ENCODE results near the gene C1orf87.

C1orf87 gene

GRCh38 chr1:60073605-60074278, at the start of gene C1orf87:
TSS of gene C1orf87 (minus strand) at chr1:60073770. CDS start at chr1:60072643, 1,127 bp downstream.
- DNase-seq: no peak

GRCh38 chr1:60118085-60118484, 44.5 kb upstream of the C1orf87 start:
- no peak for DNase-seq

- no peak for DNase-seq
Measured at GRCh38 chr1:60114745-60115318, 41.3 kb upstream of the C1orf87 start.

GRCh38 chr1:60113596-60113995, 40.0 kb upstream of the C1orf87 start:
- no peak for DNase-seq

GRCh38 chr1:60113028-60113427, 39.5 kb upstream of the C1orf87 start:
- no peak for DNase-seq

- no peak for DNase-seq
Measured at GRCh38 chr1:60111716-60112115, 38.1 kb upstream of the C1orf87 start.

- no peak for DNase-seq
Measured at GRCh38 chr1:60111118-60111517, 37.5 kb upstream of the C1orf87 start.

GRCh38 chr1:60108196-60108595, 34.6 kb upstream of the C1orf87 start:
- DNase-seq: no peak

GRCh38 chr1:60103186-60103585, 29.6 kb upstream of the C1orf87 start:
- DNase-seq: no peak

- no peak for DNase-seq
Measured at GRCh38 chr1:60102267-60103061, 28.9 kb upstream of the C1orf87 start.

GRCh38 chr1:60101516-60101915, 27.9 kb upstream of the C1orf87 start:
- DNase-seq: no peak

- no peak for DNase-seq
Measured at GRCh38 chr1:60091195-60091715, 17.7 kb upstream of the C1orf87 start.

- no peak for DNase-seq
Measured at GRCh38 chr1:60090655-60091054, 17.1 kb upstream of the C1orf87 start.

- DNase-seq: no peak
Measured at GRCh38 chr1:60088620-60089155, 15.1 kb upstream of the C1orf87 start.

- DNase-seq: no peak
Measured at GRCh38 chr1:60087681-60088080, 14.1 kb upstream of the C1orf87 start.

- DNase-seq: no peak
Measured at GRCh38 chr1:60078182-60078581, 4.6 kb upstream of the C1orf87 start.

- DNase-seq: no peak
Measured at GRCh38 chr1:60071296-60071695, 2.3 kb downstream of the C1orf87 start.

- no peak for DNase-seq
Measured at GRCh38 chr1:60069691-60070090, 3.9 kb downstream of the C1orf87 start.

- DNase-seq: no peak
Measured at GRCh38 chr1:60068393-60069045, 5.1 kb downstream of the C1orf87 start.

GRCh38 chr1:60066001-60066400, 7.6 kb downstream of the C1orf87 start:
- no peak for DNase-seq

- no peak for DNase-seq
Measured at GRCh38 chr1:60065199-60065598, 8.4 kb downstream of the C1orf87 start.

GRCh38 chr1:60063561-60063960, 10.0 kb downstream of the C1orf87 start:
- no peak for DNase-seq

GRCh38 chr1:60059468-60059867, 14.1 kb downstream of the C1orf87 start:
- no peak for DNase-seq

All from AML-193 (cell line).